Lung microvascular endothelial cell (primary cell): Measurements from ENCODE around the gene HACD4. TPM values are rescaled to one million over a fixed set of nuclear protein-coding genes. Genes with fewer than 3 reads are reported as not detected.
A peak's percentile ranks its signal among the peaks of the same experiment; 100 is the strongest.

Experiments used
- DNase-seq, 2 donors: peaks; one replicate each; pipeline versions ENCODE4 v3.0.0 to v3.0.0-alpha.2; 2010; ENCODE audit warnings: low read depth in 2 of 2
- total RNA-seq: library from RNA; depleted of rRNA; stranded (reverse); fragments of >200 nt; gene quantifications from 2 replicates; pipeline ENCODE4 v1.2.1, GENCODE V29; 2014

Gene HACD4
- under 0.01 and 0.65 TPM in 2 replicates for total RNA-seq

DNA sequence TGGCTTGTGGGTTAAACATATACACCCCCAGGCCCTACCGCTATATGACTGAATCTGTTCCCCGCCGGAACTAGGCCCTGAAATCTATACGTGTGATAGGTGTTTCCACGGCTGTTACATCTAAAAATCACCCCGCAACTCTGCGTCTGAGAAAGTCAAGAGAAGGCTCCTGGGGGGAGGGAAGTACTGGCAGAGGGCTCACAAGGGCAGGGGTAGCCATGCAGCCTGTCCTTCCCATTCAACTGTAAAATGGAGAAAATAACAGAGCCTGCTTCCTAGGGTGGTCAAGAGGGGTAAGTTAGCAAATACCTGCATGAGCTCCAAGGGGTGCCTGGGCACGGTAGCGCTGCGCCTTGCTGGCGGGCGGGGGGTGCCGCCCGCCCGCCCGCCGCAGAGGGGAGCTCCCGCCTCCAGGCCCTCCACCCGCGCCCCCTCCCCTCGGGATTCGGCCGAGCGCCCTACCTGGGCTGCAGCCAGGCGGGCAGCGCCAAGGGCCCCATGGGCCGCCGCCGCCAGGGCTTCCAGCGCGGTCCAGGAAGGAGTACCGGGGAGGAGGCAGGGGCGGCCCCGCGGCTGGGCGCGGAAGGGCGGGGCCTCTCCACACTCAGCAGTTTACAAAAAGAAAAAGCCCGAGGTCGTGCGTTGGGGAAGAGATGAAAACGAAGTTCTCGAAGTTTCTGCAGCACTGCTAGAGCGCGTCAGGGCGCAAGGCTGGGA is at the start of gene HACD4:
Gene HACD4, minus strand, starts transcription at position 550 of the 717 bp plus-strand sequence. Its CDS starts 50 bp downstream, at position 500.
- peak in 1 of 2 donors; percentile 20 for DNase-seq

GRCh38 chr9:21080793-21081192 is 49.4 kb upstream of the HACD4 start:
- no peak for DNase-seq

DNA sequence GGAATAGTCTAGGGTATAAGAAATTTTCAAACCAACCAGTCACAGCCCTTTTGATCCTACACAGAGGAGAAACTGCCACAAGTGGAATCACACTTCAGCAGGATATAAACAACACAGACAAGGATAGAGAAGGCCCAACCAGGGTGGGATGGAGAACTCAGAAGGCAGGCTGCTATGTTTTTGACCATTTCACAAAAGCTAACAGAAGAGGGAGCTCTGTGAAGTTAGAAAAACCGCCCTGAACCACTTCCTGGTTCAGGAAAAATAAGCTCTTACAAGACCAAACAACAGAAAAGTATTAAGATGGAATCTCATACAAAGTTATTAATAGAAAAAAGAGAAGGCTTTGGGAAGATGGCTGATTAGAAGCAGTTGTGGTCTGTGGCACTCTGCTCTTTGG is 47.3 kb upstream of the HACD4 start:
- DNase-seq, result no peak

- DNase-seq, result no peak
Measured at GRCh38 chr9:21077781-21078180, 46.3 kb upstream of the HACD4 start, which contains the start of gene IFNB1. IFNB1 (minus strand) TSS chr9:21077942; CDS start chr9:21077869, 73 bp downstream.

GRCh38 chr9:21075484-21075883 is 44.0 kb upstream of the HACD4 start:
- DNase-seq, result no peak

- DNase-seq, result no peak
Measured at GRCh38 chr9:21070906-21071305, 39.5 kb upstream of the HACD4 start.

DNA sequence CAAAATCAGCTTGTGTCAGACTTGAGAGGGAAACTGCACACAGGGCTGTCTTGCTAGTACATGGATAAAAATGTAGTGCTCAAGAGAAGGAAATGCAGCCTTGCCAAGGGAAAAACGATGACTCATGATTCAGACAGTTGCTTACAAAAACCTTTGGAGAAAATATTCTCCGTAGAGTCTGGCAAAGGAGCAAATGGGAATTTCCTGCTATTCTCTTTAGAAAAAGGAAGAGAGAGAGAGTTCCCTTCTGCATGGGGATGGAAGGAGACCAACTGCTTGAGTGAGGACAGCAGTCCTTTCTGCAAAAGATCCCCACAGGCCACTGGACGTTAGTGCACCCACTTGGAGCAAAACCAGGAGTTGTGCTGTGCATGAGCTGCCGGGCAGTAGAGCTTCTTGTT is 38.7 kb upstream of the HACD4 start:
- DNase-seq, result peak; percentile 29 to 97

DNA sequence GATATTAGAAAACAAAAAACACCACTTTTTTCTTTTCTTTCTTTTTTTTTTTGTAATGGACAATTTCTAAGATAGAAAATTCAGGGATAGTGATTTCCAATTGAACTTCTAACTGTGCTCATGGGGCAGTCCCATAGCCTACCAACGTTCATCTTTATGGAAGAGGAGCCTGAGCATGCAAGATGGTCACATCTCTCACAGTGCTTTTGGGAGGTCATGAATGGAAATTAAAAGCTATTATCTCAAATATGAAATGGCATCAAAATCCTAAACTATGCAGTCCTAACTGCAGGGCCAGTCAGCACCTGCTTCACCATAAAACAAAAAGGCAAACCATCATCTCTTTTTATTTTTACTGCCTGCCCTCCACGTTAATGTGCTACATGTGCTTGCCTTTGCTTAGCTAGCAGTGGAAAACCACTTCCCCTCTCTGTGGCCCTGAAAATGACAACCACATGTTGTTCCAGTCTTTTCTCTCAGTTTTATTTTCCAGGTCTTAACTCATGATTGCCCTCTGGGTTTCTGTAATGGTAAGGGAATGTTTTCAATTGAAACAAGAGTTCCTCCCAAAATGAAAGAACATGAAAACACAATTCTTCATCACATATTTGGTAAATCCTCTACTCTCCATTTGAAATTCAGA is 29.6 kb upstream of the HACD4 start:
- no peak for DNase-seq

DNA sequence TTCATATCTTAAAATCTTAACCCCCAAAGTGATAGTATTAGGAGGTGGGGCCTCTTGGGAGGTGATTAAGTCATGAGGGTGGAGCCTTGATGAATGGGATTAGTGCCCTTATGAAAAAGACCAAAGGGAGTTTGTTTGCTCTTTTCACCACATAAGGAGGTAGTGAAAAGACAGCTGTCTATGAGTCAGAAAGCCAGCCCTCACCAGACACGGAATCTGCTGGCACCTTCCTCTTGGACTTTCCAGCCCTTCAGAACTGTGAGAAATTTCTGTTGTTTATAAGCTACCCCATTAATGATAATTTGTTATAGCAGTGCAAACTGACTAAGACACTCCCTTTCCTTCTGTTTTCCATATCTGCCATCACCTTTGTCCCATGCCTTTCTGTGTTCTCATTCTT is 25.5 kb upstream of the HACD4 start:
- peak in 1 of 2 donors; percentile 40 for DNase-seq

DNA sequence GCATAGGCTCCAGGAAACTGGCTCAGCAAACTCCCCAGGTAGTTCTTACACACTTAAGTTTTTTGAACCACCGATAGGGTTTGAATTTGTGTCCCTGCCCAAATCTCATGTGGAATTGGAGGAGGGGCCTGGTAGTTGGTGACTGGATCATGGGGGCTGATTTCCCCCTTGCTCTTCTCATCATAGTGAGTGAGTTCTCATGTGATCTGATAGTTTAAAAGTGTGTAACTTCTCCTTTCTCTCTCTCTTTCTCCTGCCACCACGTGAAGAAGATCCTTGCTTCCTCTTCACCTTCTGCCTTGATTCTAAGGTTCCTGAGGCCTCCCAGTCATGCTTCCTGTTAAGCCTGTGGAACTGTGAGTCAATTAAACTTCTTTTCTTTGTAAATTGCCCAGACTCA is 22.4 kb upstream of the HACD4 start:
- no peak for DNase-seq

- no peak for DNase-seq
Measured at GRCh38 chr9:21047281-21047691, 15.8 kb upstream of the HACD4 start.

GRCh38 chr9:21043841-21044240 is 12.4 kb upstream of the HACD4 start:
- no peak for DNase-seq

DNA sequence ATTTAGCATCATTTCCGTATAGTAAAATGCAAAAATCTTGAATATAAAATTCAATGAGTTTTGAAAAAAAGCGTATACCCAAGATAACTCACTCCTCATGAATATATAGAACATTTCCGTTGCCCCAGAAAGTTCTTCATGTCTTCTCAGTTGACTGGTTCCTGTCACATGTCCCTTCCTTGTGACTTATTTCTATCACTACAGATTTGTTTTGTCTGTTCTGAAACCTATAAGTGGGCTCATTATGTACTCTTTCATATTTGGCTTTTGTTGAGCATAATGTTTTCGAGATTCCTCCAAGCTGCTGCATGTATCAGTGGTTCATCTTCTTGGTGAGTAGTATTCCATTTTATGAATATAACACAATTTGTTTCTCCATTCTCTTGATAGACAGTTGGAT is 11.0 kb upstream of the HACD4 start:
- no peak for DNase-seq

GRCh38 chr9:21039302-21039701 is 7.9 kb upstream of the HACD4 start:
- no peak for DNase-seq

DNA sequence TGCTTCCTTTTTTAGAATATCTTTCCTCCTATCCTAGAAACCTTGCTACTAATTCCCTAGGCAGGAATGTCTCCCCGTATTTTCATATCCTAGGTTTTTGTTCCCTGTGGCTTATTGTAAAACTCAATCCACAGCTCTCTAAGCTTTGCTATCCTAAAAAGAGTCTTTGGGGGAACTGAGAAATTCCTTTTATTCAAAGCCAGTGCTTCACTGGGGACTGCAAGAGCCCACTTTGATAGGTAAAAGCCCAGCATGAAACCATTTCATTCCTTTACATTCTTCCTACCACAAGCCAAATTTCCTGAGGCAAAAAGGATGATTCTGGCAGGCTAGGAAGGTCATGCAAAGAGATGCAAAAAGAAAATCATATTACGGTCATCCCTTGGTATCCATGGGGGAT is 5.8 kb upstream of the HACD4 start:
- no peak for DNase-seq

DNA sequence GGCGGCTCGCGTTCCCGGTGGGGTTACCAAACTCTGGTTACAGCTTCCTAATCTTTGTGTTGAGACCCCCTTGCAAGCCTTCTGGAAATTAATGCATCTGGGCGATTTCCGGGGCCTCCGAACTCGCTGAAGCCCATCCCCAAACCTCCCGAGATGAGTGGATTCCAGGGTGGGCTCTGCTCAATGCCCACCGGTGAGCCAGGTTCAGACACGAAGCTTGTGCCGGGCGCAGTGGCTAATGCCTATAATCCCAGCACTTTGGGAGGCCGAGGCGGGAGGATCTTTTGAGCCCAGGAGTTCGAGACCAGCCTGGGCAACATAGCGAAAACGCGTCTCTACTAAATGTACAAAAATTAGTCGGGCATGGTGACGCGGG is 356 bp upstream of the HACD4 start:
- DNase-seq, result no peak

DNA sequence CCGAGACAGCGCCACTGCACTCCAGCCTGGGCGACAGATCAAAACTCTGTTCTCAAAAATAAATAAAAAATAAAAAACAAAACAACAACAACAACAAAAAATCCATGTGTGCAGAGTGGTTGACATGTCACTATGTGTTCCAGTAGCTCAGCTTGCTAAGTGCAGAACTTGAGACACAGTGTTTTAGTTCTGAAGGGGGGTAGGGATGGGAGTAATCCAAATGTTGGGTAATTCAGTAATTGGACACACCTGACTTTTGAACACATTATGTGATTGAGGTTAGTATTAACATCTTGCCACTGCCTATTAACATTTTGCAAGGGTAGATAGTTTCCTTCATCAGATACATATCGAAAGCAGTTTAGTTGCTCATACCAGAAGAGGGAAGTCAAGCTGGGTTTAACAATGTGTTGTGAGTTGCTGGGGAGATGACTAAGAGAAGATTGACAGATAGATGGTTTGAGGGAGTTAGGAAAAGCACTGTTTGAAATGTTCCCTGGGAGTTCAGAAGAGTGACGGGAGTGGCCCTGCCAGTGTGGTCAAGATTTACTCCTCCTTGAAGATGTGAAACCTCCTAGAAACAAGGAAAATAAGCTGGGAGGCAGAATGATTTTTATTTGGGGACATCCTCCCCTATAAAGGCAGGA is 928 bp downstream of the HACD4 start:
- DNase-seq, result peak in 1 of 2 donors; percentile 69

DNA sequence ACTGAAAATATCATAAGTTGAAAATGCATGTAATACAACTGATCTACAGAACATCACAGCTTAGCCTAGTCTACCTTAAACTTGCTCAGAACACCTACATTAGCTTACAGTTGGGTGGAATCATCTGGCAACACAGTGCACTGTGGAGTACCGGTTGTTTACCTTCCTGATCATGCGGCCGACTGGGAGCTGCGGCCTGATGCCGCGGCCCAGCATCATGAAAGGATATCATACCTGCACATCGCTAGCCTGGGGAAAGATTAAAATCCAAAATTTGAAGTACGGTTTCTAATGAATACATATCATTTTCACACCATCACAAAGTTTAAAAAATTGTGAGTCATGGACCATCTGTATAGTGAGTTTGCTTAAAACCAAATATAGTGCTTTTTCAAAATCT is 1.8 kb downstream of the HACD4 start:
- no peak for DNase-seq

DNA sequence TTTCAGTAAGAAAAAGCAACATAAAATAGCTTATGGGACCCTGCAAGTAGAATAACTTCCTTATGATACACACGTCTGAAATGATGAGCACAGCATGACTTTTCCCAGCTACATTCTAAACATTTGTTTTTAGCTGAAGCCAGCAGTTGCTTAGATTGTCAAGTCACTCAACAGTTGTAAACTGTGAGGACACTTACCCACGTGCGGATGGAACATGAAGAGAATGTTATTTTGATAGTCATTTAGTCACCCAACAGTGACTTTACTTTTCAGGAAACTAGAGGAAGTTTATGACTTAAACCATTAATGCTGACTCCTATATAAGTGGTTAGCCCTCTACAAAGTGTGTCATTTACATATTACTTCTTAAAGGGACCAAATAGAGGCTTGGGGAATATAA is 3.0 kb downstream of the HACD4 start:
- no peak for DNase-seq

GRCh38 chr9:21027295-21027694 is 4.1 kb downstream of the HACD4 start:
- no peak for DNase-seq

- no peak for DNase-seq
Measured at GRCh38 chr9:21023861-21024260, 7.6 kb downstream of the HACD4 start.

DNA sequence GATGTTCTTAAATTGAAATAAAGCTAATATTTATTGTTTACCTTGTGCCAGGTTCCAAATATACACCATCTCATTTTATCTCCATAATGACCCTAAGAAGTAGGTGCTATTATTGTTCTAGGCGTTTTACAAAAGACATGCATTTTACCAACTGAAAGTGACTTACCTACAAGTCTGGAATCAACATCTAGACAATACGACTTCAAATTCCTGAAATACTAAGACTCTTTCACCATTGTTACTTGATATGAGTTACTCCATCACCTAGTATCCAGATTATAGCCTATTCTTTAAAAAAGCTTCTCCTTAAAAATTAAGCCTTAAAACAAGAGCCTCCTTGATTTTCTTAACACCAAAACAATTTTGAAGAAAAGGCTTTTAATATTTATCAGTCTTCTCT is 13.3 kb downstream of the HACD4 start:
- DNase-seq, result no peak
